CD4-positive, alpha-beta T cell (primary cell): Measurements from ENCODE around the gene DRC7. TPM values are rescaled to one million over a fixed set of nuclear protein-coding genes. Genes with fewer than 3 reads are reported as not detected.

Experiments used
- ATAC-seq: fragments of 200-7000 bp; cut with Tn5 transposase; one replicate; pipeline ENCODE4 v1.10.0; 2022; ENCODE audit warnings: mild to moderate bottlenecking; ENCODE audit not compliant: poor library complexity
- CTCF ChIA-PET: fragments of 350-600 bp; sonication (Branson Sonifier 250); formaldehyde crosslinking; loops from one replicate; lab custom pipeline; 2021; ENCODE audit warnings: antibody characterized with exemption, inconsistent platforms; lab: Charles Lee
- POLR2A ChIA-PET: fragments of 350-600 bp; sonication (Branson Sonifier 250); formaldehyde crosslinking; loops from one replicate; lab custom pipeline; 2021; ENCODE audit warnings: antibody characterized with exemption, inconsistent platforms; lab: Charles Lee
- DNase-seq, 14 experiments: peaks; one replicate each; pipeline ENCODE4 v3.0.0-alpha.2; 2013 to 2020; ENCODE audit warnings: mixed read lengths in 2 of 14
- H3K27ac ChIP-seq, 2 donors: one replicate each; pipeline versions ENCODE4 v1.5.1 to v1.7.0; 2013; ENCODE audit warnings: low read length in 2 of 2, low read depth in 1 of 2, mild to moderate bottlenecking in 1 of 2
- H3K27me3 ChIP-seq, 2 experiments: 1 replicate in 1 of 2; 2 replicates in 1 of 2; pipeline versions ENCODE4 v1.6.1 to v1.7.0; 2013; ENCODE audit warnings: low read length in 2 of 2, control low read depth in 1 of 2, mild to moderate bottlenecking in 1 of 2, moderate library complexity in 1 of 2; ENCODE audit not compliant: insufficient read depth in 2 of 2, control insufficient read depth in 1 of 2
- H3K36me3 ChIP-seq: one replicate; pipeline ENCODE4 v1.6.1; 2013; ENCODE audit warnings: low read length, control low read depth; ENCODE audit not compliant: insufficient read depth
- H3K4me1 ChIP-seq: one replicate; pipeline ENCODE4 v1.6.1; 2013; ENCODE audit warnings: low read length, control low read depth; ENCODE audit not compliant: insufficient read depth
- H3K4me3 ChIP-seq: one replicate; pipeline ENCODE4 v1.5.1; 2013; ENCODE audit warnings: mild to moderate bottlenecking, low read length, moderate library complexity
- H3K9me3 ChIP-seq, 2 experiments: 1 replicate in 1 of 2; 2 replicates in 1 of 2; pipeline versions ENCODE4 v1.6.1 to v1.7.0; 2013; ENCODE audit warnings: low read length in 2 of 2, mild to moderate bottlenecking in 2 of 2, control low read depth in 1 of 2, moderate library complexity in 1 of 2; ENCODE audit not compliant: control insufficient read depth in 1 of 2, insufficient read depth in 1 of 2
- H3K27ac Mint-ChIP-seq: one replicate; pipeline ENCODE4 v1.8.0; 2020; ENCODE audit warnings: mixed read lengths
- H3K27me3 Mint-ChIP-seq: one replicate; pipeline ENCODE4 v1.8.0; 2021; ENCODE audit warnings: mixed read lengths
- H3K36me3 Mint-ChIP-seq: one replicate; pipeline ENCODE4 v1.8.0; 2021; ENCODE audit warnings: low read depth, mixed read lengths
- H3K4me1 Mint-ChIP-seq: one replicate; pipeline ENCODE4 v1.8.0; 2021; ENCODE audit warnings: low read depth, mixed read lengths
- H3K4me3 Mint-ChIP-seq: one replicate; pipeline ENCODE4 v1.8.0; 2020; ENCODE audit warnings: mild to moderate bottlenecking, mixed read lengths
- H3K9me3 Mint-ChIP-seq: one replicate; pipeline ENCODE4 v1.8.0; 2020; ENCODE audit warnings: mixed read lengths
- CTCF ChIP-seq: fragments of 200-600 bp; IDR thresholded peaks from one replicate; pipeline ENCODE4 v1.8.0; 2022; ENCODE audit warnings: antibody characterized with exemption, mild to moderate bottlenecking
- intact Hi-C, 2 experiments: fragments of 100-400 bp; cut with DNase I in 1 of 2; cut with micrococcal nuclease in 1 of 2; formaldehyde crosslinking; loops; one replicate each; pipeline versions ENCODE4 v1.15.1 to v1.9.0; 2023 to 2025; cut with DNase I, micrococcal nuclease
- total RNA-seq, 174 experiments: library from RNA in 2 of 174; stranded (reverse) in 2 of 174; gene quantifications; one replicate each; pipeline ENCODE4 v1.2.3 and lab custom pipeline; 2021 to 2026

The DRC7 gene
- total RNA-seq, 2 experiments from 2014 or later = not detected

DNA sequence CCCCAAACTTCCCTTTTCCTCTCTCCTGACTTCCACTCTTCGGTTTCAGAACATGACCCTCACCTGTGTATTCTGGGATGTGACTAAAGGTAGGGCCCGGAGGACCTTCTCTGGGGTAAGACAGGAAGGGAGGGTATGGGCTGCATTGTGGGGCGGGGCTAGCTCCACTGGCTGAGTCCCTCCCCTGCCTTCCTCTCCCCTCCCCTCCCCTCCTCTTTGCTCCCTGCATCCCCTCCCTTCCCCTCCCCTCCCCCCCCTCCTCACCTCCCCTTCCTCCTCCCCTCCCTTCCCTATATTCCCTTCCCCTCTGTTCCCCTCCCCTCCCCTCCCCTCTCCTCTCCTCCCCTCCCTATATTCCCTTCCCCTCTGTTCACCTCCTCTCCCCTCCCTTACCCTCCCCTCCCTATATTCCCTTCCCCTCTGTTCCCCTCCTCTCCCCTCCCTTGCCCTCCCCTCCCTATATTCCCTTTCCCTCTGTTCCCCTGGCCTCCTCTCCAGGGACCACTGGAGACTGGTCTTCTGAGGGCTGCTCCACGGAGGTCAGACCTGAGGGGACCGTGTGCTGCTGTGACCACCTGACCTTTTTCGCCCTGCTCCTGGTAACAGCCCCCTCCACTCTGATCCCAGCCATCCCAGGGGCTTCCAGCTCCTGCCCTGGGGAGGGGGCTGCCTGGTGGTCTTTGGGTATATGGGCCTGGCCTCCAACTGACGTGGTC, 14.7 kb upstream of the DRC7 start:
- DNase-seq (no peak), ATAC-seq (no peak)
- Mint-ChIP-seq H3K36me3 (no peaks in the 10 kb centered on the region), H3K4me1 (no peaks in the 10 kb centered on the region), H3K27ac (no peak overlapping the region), H3K9me3 (no peaks in the 10 kb centered on the region), H3K4me3 (no peak overlapping the region), H3K27me3 (no peaks in the 10 kb centered on the region)
- H3K4me3 ChIP-seq = no peak overlapping the region
- ChIA-PET CTCF (no interaction called here), POLR2A (no interaction called here)
- TF ChIP-seq CTCF = no peak
- no peak overlapping the region for H3K27ac ChIP-seq
- H3K36me3 ChIP-seq = no peaks in the 10 kb centered on the region
- intact Hi-C loops = no loop called here
- no peaks in the 10 kb centered on the region for H3K4me1 ChIP-seq
- H3K27me3 ChIP-seq = no peaks in the 10 kb centered on the region
- no peaks in the 10 kb centered on the region for H3K9me3 ChIP-seq

DNA sequence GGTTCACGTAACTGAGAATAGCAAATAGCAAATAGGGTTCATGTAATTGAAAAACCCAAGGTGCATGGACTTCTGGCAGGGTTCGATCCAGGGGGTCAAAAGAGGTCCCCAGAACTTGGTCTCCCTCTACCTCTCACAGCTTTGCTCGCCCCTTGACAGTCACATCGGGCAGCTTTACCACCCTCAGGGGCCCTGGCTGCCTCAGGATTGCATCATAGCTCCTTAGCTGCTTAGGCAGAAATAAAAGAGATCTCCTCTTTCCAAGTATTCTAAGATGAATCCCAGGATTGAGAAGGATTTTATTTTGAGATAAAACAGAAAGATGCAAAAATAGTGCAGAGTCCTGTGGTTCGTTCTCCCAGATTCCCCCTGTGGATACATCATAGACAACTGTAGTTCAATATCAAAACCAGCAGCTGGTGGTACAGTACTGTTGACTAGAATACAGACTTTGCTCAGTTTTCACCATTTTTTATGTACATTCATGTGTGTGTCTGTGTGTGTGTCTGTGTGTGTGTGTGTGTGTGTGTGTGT, 13.7 kb upstream of the DRC7 start:
- H3K27me3 Mint-ChIP-seq = no peaks in the 10 kb centered on the region
- Histone ChIP-seq H3K9me3 (no peaks in the 10 kb centered on the region), H3K4me1 (no peaks in the 10 kb centered on the region), H3K27me3 (no peaks in the 10 kb centered on the region), H3K27ac (no peak overlapping the region), H3K4me3 (no peak overlapping the region), H3K36me3 (no peaks in the 10 kb centered on the region)
- ATAC-seq (no peak), DNase-seq (no peak)
- ChIA-PET CTCF (no interaction called here), POLR2A (no interaction called here)
- H3K9me3 Mint-ChIP-seq = no peaks in the 10 kb centered on the region
- no peak overlapping the region for H3K27ac Mint-ChIP-seq
- no peak for TF ChIP-seq CTCF
- no peaks in the 10 kb centered on the region for H3K36me3 Mint-ChIP-seq
- H3K4me3 Mint-ChIP-seq = no peak overlapping the region
- H3K4me1 Mint-ChIP-seq = no peaks in the 10 kb centered on the region
- intact Hi-C loops = no loop called here

- H3K4me3 Mint-ChIP-seq = no peak overlapping the region
- no peak for DNase-seq
- H3K27me3 Mint-ChIP-seq = no peaks in the 10 kb centered on the region
- no peaks in the 10 kb centered on the region for H3K36me3 Mint-ChIP-seq
- TF ChIP-seq CTCF = no peak
- no peak overlapping the region for H3K27ac ChIP-seq
- H3K9me3 Mint-ChIP-seq = no peaks in the 10 kb centered on the region
- H3K27me3 ChIP-seq = no peaks in the 10 kb centered on the region
- no peaks in the 10 kb centered on the region for H3K36me3 ChIP-seq
- CTCF ChIA-PET = no interaction called here
- intact Hi-C loops = no loop called here
- no peaks in the 10 kb centered on the region for H3K4me1 Mint-ChIP-seq
- POLR2A ChIA-PET = no interaction called here
- no peak overlapping the region for H3K27ac Mint-ChIP-seq
- H3K4me1 ChIP-seq = no peaks in the 10 kb centered on the region
- no peak for ATAC-seq
- H3K4me3 ChIP-seq = no peak overlapping the region
- H3K9me3 ChIP-seq = no peaks in the 10 kb centered on the region
Measured at GRCh38 chr16:57681950-57682728, 12.5 kb upstream of the DRC7 start.
